ENCODE measurements around the gene SULT1B1. TPM values are rescaled to one million over a fixed set of nuclear protein-coding genes. Genes with fewer than 3 reads are reported as not detected.

SULT1B1 gene
- total RNA-seq, 1 donor from 2014 or later: not detected

DNA sequence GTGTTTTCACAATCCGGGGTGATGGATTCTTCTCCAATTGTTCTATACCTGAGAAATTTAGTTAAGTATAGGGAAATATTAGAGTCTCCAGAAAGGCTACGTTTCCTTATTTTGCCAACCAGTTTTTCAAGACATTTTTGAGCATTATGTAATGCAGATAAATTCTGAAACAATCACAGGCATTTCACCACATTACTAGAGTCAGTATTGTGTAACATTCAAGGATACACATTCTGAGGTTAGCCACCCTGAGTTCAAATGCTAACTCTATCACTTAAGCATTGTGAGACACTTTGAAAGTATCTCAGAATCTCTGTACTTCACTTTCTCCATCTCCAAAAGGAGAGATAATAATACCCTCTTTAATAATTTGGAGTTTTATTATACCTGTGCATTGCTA, 10.6 kb downstream of the SULT1B1 start:
- Histone ChIP-seq H3K27me3 (ENCODE audit: control insufficient read depth, insufficient read depth, low read length) (no peaks in the 10 kb centered on the region), H3K4me3 (ENCODE audit: low read depth, low read length) (no peak overlapping the region)
- no peak for DNase-seq (ENCODE audit: low read depth)

DNA sequence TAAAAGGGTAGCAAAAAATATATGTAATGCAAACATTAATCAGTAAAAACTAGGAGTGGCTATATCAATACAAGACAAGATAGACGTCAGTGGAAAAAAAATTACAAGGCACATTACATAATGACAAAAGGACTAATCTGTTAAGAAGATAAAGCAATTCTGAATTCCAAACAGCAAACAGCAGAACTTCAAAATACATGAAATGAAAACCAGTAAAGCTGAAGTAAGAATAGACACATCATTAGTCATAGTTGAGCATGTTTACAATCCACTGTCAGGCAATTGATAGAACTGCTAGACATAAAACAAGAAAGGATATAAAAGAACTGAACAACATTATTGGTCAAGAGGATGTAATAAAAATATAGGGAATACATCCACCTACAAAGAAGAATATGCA, 12.2 kb downstream of the SULT1B1 start:
- Histone ChIP-seq H3K4me3 (ENCODE audit: low read depth, low read length) (no peak overlapping the region), H3K36me3 (ENCODE audit: control insufficient read depth, insufficient read depth, low read length) (no peaks in the 10 kb centered on the region), H3K27me3 (ENCODE audit: control insufficient read depth, insufficient read depth, low read length) (no peaks in the 10 kb centered on the region)
- TF ChIP-seq, protein P1, sequence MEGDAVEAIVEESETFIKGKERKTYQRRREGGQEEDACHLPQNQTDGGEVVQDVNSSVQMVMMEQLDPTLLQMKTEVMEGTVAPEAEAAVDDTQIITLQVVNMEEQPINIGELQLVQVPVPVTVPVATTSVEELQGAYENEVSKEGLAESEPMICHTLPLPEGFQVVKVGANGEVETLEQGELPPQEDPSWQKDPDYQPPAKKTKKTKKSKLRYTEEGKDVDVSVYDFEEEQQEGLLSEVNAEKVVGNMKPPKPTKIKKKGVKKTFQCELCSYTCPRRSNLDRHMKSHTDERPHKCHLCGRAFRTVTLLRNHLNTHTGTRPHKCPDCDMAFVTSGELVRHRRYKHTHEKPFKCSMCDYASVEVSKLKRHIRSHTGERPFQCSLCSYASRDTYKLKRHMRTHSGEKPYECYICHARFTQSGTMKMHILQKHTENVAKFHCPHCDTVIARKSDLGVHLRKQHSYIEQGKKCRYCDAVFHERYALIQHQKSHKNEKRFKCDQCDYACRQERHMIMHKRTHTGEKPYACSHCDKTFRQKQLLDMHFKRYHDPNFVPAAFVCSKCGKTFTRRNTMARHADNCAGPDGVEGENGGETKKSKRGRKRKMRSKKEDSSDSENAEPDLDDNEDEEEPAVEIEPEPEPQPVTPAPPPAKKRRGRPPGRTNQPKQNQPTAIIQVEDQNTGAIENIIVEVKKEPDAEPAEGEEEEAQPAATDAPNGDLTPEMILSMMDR (IDR thresholded peaks at IDR 0.05; ENCODE audit: insufficient read depth, low read length, poor library complexity, severe bottlenecking): no peak
- DNase-seq (ENCODE audit: low read depth): no peak

More for the DNA sequence above, 10.6 kb downstream of the SULT1B1 start:
- TF ChIP-seq, protein P1 (IDR thresholded peaks at IDR 0.05; ENCODE audit: insufficient read depth, low read length, poor library complexity, severe bottlenecking): no peak
- H3K36me3 ChIP-seq (ENCODE audit: control insufficient read depth, insufficient read depth, low read length): no peaks in the 10 kb centered on the region

DNA sequence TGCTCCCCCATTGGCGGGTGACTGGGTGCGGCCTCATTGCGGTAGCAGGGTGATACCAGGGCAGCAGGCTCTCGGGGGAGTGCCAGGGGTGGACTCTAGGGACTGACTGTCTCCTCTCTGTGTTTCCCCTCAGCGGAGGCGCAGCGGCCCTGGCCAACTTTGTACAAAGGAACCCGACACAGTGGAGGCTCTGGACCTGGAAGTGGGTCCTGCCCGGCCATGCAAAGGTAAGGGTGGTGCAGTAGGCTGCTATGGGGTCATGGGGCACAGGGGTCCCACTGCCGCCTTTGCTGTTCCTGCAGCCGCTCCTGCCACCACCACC, 16.3 kb downstream of the SULT1B1 start:
- DNase-seq (ENCODE audit: low read depth): no peak
- TF ChIP-seq, protein P1 (IDR thresholded peaks at IDR 0.05; ENCODE audit: insufficient read depth, low read length, poor library complexity, severe bottlenecking): no peak
- Histone ChIP-seq H3K4me3 (ENCODE audit: low read depth, low read length) (no peak overlapping the region), H3K27me3 (ENCODE audit: control insufficient read depth, insufficient read depth, low read length) (no peaks in the 10 kb centered on the region), H3K36me3 (ENCODE audit: control insufficient read depth, insufficient read depth, low read length) (no peaks in the 10 kb centered on the region)

DNA sequence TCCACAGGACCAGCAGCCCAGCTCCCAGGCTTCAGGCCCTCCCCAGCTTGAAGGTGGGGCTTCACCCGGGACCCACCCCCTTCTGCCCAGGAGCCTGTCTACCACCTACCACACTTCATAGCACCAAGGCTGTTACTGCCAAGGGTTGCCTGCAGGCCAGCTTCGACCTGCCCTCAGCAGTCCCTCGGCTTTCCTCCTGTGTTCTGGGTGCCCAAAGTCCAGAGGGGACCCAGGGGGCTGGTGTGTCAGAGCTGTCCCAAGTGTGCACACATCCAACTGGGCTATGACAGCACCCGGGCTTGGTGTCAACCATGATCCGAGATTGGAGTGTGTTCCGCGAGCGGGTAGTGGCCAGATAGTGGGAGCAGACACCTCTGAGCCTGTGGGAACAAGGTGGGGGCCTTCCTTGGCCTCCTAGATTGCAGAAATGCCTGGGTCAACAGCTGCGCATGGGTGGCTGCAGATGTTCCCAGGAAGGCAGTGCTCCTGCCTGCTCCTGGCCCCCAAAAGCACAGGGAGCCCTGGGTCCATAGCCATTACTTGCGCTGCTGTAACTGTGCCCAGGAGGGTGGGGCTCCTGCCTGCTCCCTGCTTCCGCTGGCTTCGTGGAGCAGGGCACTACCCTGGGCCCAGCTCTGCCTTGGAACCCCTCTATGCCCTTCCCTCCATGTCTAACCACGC, 16.8 kb downstream of the SULT1B1 start:
- DNase-seq (ENCODE audit: low read depth): no peak
- Histone ChIP-seq H3K4me3 (ENCODE audit: low read depth, low read length) (no peak overlapping the region), H3K27me3 (ENCODE audit: control insufficient read depth, insufficient read depth, low read length) (no peaks in the 10 kb centered on the region), H3K36me3 (ENCODE audit: control insufficient read depth, insufficient read depth, low read length) (no peaks in the 10 kb centered on the region)
- TF ChIP-seq, protein P1 (IDR thresholded peaks at IDR 0.05; ENCODE audit: insufficient read depth, low read length, poor library complexity, severe bottlenecking): no peak

DNA sequence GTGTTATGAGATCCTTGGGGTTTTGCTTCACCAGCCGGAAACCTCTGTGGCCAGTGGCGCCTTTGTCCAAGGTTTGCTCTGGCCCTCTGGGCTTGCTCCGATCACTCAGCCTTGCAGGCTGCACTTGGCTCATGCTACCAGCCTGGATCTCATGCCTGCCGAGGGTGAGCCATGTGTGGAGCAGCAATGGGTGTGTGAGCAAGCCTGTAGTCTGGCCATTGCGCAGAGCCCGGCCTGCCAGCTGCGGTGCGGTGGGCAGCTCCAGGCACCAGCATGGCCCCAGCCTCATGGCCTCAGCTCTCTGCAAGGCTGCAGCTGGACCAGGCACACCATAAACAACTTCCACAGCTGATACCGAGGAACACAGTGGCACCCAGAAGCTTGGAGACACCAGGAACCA, 17.8 kb downstream of the SULT1B1 start:
- DNase-seq (ENCODE audit: low read depth): no peak
- TF ChIP-seq, protein P1 (IDR thresholded peaks at IDR 0.05; ENCODE audit: insufficient read depth, low read length, poor library complexity, severe bottlenecking): no peak
- Histone ChIP-seq H3K36me3 (ENCODE audit: control insufficient read depth, insufficient read depth, low read length) (no peaks in the 10 kb centered on the region), H3K27me3 (ENCODE audit: control insufficient read depth, insufficient read depth, low read length) (no peaks in the 10 kb centered on the region), H3K4me3 (ENCODE audit: low read depth, low read length) (no peak overlapping the region)

DNA sequence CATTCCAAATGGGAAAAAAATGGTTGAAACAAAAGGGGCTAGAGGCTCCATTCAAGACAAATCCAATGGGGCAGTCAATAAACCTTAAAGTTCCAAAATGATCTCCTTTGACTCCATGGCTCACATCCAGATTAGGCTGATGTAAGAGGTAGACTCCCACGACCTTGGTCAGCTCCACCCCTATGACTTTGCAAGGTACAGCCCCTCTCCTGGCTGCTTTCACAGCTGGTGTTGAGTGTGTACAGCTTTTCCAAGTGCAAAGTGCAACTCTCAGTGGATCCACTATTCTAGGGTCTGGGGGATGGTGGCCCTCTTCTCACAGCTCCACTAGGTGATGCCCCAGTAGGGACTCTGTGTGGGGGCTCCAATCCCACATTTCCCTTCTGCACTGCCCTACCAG, 21.5 kb downstream of the SULT1B1 start:
- no peaks in the 10 kb centered on the region for H3K27me3 ChIP-seq (ENCODE audit: control insufficient read depth, insufficient read depth, low read length)
- no peak overlapping the region for H3K4me3 ChIP-seq (ENCODE audit: low read depth, low read length)
- no peak for DNase-seq (ENCODE audit: low read depth)
- TF ChIP-seq, protein P1 (IDR thresholded peaks at IDR 0.05; ENCODE audit: insufficient read depth, low read length, poor library complexity, severe bottlenecking): no peak
- no peaks in the 10 kb centered on the region for H3K36me3 ChIP-seq (ENCODE audit: control insufficient read depth, insufficient read depth, low read length)
